Measurements from ENCODE around the gene TWF2. TPM values are rescaled to one million over a fixed set of nuclear protein-coding genes. Genes with fewer than 3 reads are reported as not detected.

The TWF2 gene
- total RNA-seq, 1 experiment from 2014 or later = 44.8 TPM

DNA sequence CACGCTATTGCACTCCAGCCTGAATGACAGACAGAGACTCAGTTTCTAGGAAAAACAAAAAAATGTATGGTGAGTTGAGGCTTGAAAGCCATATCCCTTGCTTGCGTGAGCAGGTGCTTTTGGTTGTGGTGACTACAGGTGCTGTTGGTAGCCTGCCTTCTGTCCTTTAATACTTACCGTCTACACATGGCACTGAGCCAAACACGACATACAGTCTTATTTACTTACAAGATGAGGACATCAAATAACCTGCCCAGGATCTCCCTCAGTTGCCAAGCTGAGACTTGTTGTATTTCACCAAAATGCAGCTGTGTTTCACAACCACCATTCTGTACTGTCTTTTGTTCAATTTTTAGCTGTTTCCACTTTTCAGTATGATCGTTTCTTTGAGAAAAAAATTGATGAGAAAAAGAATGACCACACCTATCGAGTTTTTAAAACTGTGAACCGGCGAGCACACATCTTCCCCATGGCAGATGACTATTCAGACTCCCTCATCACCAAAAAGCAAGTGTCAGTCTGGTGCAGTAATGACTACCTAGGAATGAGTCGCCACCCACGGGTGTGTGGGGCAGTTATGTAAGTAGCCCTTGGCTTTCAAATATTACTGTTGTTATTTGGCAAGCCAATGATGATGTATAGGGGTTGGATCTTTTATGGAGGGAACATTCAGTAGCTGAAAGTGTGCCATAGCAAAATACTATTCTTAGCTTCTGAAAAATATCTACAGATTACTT is 34.5 kb downstream of the TWF2 start:
- H3K9me3 ChIP-seq (ENCODE audit: control insufficient read depth, low read depth, low read length) = no peaks in the 10 kb centered on the region
- no peak overlapping the region for H3K4ac ChIP-seq (ENCODE audit: low read depth, low read length)
- no peak overlapping the region for H3K56ac ChIP-seq (ENCODE audit: insufficient read length, low read depth, low read length)
- H3K14ac ChIP-seq (ENCODE audit: insufficient read depth, low read length) = no peak overlapping the region
- no CpG with 5 or more reads among the region's 10 CpGs for WGBS (ENCODE audit: extremely low coverage, insufficient read length, low lambda C conversion rate)
- Mint-ChIP-seq H3K27ac (no peak overlapping the region), H3K4me1 (no peaks in the 10 kb centered on the region), H3K36me3 (ENCODE audit: insufficient read depth in 1 of 3, low read depth in 3 of 3) (peaks cover 50 to 94% (median 91%) of the 10 kb centered on the region in 3 experiments; a peak in 6 of 7 replicates), H3K9me3 (no peaks in the 10 kb centered on the region), H3K4me3 (no peak overlapping the region), H3K27me3 (ENCODE audit: low read depth) (no peaks in the 10 kb centered on the region)
- H3K4me2 ChIP-seq (ENCODE audit: insufficient read depth, insufficient read length, low read length) = no peak overlapping the region
- no peak overlapping the region for H2BK15ac ChIP-seq (ENCODE audit: low read depth, low read length)
- no peak overlapping the region for H2AFZ ChIP-seq (ENCODE audit: low read length)
- no peak overlapping the region for H4K8ac ChIP-seq (replicated peaks; ENCODE audit: insufficient read length, low read depth, low read length)
- H3K27me3 ChIP-seq (ENCODE audit: insufficient read depth, low read length) = no peaks in the 10 kb centered on the region
- no peak overlapping the region for H3T11ph ChIP-seq (ENCODE audit: low read length)
- no peak overlapping the region for H4K5ac ChIP-seq (ENCODE audit: insufficient read length, low read depth, low read length)
- H3K4me1 ChIP-seq (ENCODE audit: insufficient read depth, low read length) = no peaks in the 10 kb centered on the region
- H2BK20ac ChIP-seq (ENCODE audit: low read depth, low read length, poor library complexity, severe bottlenecking) = no peak overlapping the region
- no peak overlapping the region for H4K91ac ChIP-seq (ENCODE audit: insufficient read length, low read depth, low read length)
- H4K20me1 ChIP-seq (ENCODE audit: control insufficient read depth, insufficient read depth, insufficient read length) = no peaks in the 10 kb centered on the region
- H2BK12ac ChIP-seq (ENCODE audit: insufficient read length, low read depth, low read length) = no peak overlapping the region
- no peaks in the 10 kb centered on the region for H3K23me2 ChIP-seq (ENCODE audit: insufficient read length, low read depth, low read length, poor library complexity, severe bottlenecking)
- H3K27ac ChIP-seq (ENCODE audit: insufficient read length, low read depth, low read length) = no peak overlapping the region
- H3K79me1 ChIP-seq (ENCODE audit: insufficient read depth, low read depth, low read length, poor library complexity, severe bottlenecking) = no peaks in the 10 kb centered on the region
- H3K18ac ChIP-seq (ENCODE audit: insufficient read length, low read depth, low read length) = no peak overlapping the region
- no peak overlapping the region for H2AK5ac ChIP-seq (ENCODE audit: insufficient read length, low read length)
- H3K9ac ChIP-seq (ENCODE audit: extremely low read depth, insufficient read length, low read length) = no peak overlapping the region
- TF ChIP-seq, protein P1, sequence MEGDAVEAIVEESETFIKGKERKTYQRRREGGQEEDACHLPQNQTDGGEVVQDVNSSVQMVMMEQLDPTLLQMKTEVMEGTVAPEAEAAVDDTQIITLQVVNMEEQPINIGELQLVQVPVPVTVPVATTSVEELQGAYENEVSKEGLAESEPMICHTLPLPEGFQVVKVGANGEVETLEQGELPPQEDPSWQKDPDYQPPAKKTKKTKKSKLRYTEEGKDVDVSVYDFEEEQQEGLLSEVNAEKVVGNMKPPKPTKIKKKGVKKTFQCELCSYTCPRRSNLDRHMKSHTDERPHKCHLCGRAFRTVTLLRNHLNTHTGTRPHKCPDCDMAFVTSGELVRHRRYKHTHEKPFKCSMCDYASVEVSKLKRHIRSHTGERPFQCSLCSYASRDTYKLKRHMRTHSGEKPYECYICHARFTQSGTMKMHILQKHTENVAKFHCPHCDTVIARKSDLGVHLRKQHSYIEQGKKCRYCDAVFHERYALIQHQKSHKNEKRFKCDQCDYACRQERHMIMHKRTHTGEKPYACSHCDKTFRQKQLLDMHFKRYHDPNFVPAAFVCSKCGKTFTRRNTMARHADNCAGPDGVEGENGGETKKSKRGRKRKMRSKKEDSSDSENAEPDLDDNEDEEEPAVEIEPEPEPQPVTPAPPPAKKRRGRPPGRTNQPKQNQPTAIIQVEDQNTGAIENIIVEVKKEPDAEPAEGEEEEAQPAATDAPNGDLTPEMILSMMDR (conservative IDR thresholded peaks at IDR 0.05) = no peak
- no peak overlapping the region for H2BK5ac ChIP-seq (ENCODE audit: insufficient read length, low read length)
- no peak overlapping the region for H2BK120ac ChIP-seq (ENCODE audit: low read depth, low read length, poor library complexity, severe bottlenecking)
- DNase-seq = no peak
- H3K79me2 ChIP-seq (ENCODE audit: insufficient read depth, low read length) = no peaks in the 10 kb centered on the region
- no peak overlapping the region for H3K23ac ChIP-seq (ENCODE audit: insufficient read length, low read depth, low read length)
